Mesenteric fat pad (tissue), 1 donor: Measurements from ENCODE around the gene TGM4. TPM values are rescaled to one million over a fixed set of nuclear protein-coding genes. Genes with fewer than 3 reads are reported as not detected.

Experiments
- DNase-seq: peaks from one replicate; pipeline ENCODE4 v3.0.0-alpha.2; 2020; ENCODE audit warnings: low spot score
- total RNA-seq: library from RNA; stranded (reverse); fragmentation: NEBNext Ultra II Directional; extraction: Animal tissue kit (Norgen Biotek cat#: 25700); gene quantifications from one replicate; pipeline ENCODE4 v1.2.1, GENCODE V29; 2021
- donor health status: DM: yes; HTN: yes; CAD: no.

The TGM4 gene
- total RNA-seq, 1 donor from 2014 or later = not detected

DNA sequence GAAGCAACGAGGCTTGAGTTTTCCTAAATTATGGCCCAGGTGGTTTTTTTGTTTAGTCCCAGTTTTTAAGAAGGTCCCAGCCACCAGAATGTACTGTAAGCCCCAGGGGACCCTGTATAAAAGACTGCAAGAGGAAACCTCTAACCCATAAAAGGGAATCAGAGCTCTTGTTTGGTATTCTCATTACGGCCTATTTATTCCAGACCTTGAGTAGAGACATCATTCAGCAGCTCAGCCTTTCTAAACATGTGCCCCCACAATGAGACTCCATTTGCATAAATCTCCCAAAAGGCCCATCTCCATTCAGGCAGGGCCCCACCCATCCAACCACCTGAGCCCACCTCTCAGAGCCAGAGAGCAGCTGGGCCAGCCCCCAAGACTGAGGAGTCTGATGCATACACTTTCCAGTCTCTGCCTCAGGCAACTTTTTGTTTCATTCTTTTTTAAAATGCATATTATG, 75.9 kb downstream of the TGM4 start:
- DNase-seq = no peak

DNA sequence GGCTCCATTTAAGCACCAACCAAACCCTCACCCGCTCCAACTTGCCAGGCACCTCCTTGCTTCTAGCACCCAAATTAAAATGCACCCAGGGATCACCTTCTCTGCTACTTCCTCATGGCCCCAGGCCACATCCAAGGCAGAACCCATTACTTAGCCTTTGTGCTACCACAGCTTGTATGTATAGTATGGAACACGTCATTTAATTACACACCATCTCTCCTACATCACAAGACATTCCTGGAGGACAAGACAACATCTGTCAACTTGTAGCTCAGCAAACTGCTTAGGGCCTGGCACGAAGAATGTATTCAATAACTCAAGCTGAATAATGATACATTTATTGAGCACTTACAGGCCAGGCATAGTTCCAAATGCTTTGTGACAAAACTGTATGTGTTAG, 78.3 kb downstream of the TGM4 start:
- no peak for DNase-seq

DNA sequence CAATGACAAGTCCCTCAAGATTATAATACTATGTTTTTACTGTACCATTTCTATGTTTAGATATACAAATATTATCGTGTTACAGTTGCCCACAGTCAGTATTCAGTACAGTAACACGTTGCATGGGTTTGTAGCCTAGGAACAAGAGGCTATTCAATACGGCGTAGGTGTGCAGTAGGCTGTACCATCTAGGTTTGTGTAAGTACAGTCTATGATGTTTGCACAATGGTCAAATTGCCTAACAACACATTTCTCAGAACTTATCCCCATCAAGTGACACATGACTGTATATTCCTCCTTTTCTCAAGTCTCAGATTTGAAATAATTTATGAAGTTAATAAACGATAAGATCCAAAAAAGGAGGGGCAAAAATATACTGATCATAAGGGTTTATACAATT, 79.9 kb downstream of the TGM4 start:
- DNase-seq = no peak

DNA sequence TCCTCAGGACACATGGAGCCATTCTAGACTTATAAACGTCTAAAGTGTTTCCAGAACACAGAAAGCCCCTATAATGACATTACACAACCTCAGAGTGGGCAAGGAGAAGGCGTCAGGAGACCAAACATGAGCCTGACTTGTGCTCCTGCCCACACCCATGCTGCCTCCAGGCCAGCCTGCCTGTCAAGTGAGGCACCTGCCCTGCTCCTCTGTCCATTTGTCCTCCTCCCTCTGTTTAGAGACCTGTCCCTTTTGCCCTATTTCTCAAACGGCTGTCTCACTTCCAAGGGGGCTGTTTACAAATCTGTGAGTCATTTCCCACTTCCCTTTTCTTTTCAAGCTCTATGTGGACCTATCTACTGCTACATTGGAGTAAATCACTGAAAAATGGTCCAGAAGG, 80.6 kb downstream of the TGM4 start:
- no peak for DNase-seq

DNA sequence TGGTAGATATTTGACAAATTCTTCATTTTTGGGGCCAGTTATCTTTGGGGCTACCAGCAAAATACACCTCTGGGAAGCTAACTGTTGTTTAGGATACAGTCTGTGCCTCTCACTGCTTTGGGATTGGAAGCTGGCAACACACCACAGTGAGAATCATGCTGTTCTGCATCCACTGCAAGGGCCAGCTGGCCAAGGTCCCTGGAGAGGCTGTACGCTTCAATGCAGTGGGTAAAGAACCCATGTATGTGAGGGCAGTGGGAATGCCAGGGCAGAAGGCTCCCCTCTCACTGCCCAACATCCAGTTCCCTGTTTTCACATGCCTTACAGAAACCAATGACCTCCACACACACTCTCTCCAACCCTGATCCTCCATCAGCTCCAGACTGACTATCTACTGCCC, 81.5 kb downstream of the TGM4 start:
- DNase-seq = no peak

DNA sequence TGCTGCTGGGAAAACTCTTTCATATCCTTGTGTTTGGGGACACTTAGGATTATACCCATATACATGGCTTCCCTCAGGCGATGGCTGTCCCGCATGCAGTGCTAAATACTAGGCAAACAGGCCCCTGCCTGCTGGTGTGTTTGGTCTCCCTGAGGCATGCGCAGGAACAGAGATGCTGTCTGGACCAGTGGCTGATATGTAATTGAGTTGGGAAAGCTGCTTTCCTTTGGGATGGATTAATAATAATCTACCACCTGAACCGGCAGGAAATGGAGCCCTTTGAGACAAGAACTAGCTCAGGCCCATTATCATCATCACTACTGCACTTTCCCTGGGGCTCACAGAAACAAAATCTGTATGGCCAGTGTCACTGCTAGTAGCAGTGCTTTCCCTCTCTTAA, 83.6 kb downstream of the TGM4 start:
- DNase-seq = no peak

DNA sequence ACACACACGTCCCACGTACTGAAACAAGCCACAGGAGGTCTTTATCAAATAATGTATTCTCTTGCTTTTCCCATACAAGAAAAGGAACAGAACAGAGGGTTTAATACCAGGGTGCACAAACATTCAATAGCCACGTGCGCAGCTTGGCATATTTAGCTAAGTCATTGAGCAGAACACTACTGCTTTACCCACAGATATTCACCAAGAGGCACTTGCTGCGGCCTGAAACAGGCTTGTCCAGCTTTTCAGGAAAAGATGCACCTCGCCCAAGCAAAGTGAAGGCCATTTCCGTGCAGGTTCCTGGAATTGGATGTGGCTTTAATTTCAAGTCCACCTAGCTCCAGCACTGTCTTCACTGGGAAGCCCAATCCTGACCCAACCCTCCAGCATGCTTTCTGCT, 84.0 kb downstream of the TGM4 start:
- DNase-seq = no peak

DNA sequence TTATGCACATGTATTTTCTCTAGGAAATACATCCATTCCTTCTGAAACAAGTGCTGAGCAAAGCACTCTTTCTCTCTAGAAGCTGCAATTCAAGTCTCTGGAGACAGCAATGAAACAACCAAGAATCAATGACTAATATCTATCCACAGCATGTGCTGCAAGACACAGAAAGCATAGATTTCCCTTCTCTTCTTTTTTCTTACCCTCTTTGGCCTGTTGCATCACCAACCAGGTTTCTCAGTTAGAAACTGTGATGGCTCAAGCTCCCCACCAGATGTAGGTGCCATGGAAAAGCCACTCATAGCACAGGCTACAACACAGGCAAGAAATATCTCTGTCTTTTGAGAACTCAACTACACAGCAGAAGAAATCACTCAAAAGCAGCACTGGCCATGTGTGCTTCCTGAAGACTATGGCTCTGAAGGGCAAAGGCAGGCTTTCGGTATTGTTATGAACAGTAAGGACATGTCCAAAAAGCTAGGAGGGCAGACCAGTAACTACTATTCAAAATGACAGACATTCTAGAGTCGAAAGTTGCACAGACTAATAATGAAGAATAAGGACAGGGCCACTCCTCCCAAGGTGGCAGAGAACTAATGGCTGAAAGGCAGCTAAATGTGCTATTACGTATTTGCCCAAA, 86.1 kb downstream of the TGM4 start:
- DNase-seq = no peak

DNA sequence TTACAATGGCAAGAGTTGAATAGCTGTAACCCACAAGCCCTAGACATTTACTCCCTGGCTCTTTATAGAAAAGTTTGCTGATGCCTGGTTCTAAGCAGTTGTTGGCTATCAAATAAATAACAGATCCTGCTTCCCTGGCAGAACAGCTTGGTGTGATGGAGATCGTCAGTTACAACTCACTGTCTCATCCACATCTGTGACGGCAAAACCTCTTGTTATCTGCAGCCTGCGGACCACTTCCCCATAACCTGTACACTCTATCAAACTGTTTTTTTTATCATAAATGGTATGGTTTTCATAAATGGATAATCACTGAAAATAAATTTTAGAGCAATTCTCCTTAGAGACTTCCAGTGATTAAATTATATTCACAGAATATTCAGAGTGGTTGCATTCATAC, 87.5 kb downstream of the TGM4 start:
- DNase-seq = no peak

DNA sequence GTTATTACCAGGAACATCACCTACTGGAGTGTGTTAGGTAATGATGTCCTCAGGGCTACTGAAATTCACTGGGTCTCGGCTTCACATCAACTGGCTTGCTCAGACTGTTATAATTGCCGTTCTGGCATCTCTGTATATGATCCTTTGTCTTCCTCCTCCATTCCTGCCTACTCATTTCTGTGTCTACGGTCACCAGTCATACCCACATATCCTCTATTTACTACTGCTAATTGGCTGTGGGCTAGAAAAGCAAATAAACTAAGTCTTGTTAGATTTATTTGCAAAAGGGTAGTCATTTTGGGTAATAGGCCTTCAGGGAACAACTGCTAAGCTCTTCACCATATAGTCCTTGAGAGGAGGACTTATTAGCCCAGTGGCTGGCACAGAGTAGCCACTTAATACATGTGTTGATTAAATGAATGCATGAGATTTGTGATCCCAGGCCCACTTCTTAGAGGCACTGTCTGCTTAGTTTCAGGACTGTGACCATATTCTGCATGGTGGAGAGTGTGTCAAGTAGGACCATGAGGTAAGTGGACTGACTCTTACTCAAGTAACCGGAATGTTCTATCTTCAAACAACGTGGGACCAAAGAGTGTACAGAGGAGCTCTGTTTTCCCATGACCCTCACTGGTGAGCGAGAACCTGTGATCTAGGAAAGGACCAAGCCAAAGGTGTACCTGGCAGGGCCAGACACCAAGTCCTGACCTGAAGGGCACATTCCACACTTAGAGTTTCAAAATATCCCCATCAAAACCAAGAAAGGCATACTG, 88.4 kb downstream of the TGM4 start:
- no peak for DNase-seq

DNA sequence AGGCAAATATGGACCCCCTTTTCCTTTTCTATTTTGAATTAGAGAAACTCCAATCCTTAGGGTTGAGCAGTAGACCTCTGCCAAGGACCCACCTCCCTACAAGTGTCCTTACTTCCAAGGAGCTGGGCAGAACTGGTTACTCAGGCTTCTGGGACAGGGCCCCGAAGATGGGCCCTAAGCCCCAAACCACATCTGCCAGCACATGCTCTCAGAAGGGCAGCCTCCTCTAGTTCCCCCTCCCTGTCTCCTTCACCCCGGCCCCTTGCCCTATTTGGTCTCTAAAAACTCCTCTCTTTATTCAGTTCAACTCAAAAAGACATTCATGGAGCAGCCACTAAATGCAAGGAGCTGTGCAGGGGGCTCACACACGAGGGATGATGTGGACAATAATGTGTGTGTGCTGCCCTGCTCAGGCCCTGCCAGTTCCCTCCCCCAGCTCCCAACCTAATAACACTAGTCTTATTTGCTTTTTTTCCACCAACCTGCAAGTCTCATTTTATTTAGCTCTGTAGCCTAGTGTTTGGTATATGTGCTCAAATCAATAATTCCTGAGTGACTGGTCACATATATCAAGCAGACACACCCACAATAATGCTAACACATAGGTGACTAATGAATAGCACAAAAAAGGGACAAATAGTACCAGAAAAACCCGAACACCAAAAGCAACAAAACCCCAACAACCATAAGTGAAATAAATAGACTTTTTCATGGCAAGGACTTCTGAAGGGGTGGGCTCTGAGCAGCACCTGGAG, 89.3 kb downstream of the TGM4 start:
- DNase-seq = no peak

Other genes starting within 250 kb of the TGM4 start
- gene ZNF197, start 249.6 kb upstream of the TGM4 start, total RNA-seq = 10.8 TPM
- 11.7 TPM for gene ZNF35, start 225.9 kb upstream of the TGM4 start, total RNA-seq
- 4.3 TPM for gene ZNF502, start 161.9 kb upstream of the TGM4 start, total RNA-seq
- gene ZNF501, start 145.0 kb upstream of the TGM4 start, total RNA-seq = 3.1 TPM
- 17.9 TPM for gene KIAA1143, start 113.0 kb upstream of the TGM4 start, total RNA-seq
- 0.42 TPM for gene KIF15, start 112.8 kb upstream of the TGM4 start, total RNA-seq
- gene TMEM42, start 12.7 kb upstream of the TGM4 start, total RNA-seq = 8.1 TPM
- gene ZDHHC3, start 101.6 kb downstream of the TGM4 start, total RNA-seq = 108 TPM
- 35.4 TPM for gene EXOSC7, start 101.6 kb downstream of the TGM4 start, total RNA-seq
- gene CLEC3B, start 151.7 kb downstream of the TGM4 start, total RNA-seq = 217 TPM